Gastroesophageal sphincter (tissue), 4 donors: Measurements from ENCODE around the gene NGEF. TPM values are rescaled to one million over a fixed set of nuclear protein-coding genes. Genes with fewer than 3 reads are reported as not detected.

Experiments used
- ATAC-seq: fragments of 150-250 bp; one replicate; pipeline ENCODE4 v1.9.1; 2016; ENCODE audit warnings: mild to moderate bottlenecking, moderate library complexity
- H3K27ac ChIP-seq, 4 donors: fragments of 200-600 bp; sonication (generic) in 3 of 4; 1 replicate in 3 of 4; 2 replicates in 1 of 4; pipeline ENCODE4 v1.5.1; 2016 to 2019
- H3K27me3 ChIP-seq: fragments of 200-600 bp; sonication (generic); one replicate; pipeline ENCODE4 v1.5.1; 2019
- H3K36me3 ChIP-seq, 2 donors: fragments of 200-600 bp; sonication (generic); one replicate each; pipeline ENCODE4 v1.5.1; 2019; ENCODE audit warnings: control low read depth in 1 of 2
- H3K4me1 ChIP-seq, 3 donors: fragments of 200-600 bp; sonication (generic); 1 replicate in 2 of 3; 2 replicates in 1 of 3; pipeline ENCODE4 v1.5.1; 2016 to 2019; ENCODE audit warnings: control low read depth in 2 of 3
- H3K4me3 ChIP-seq, 2 donors: fragments of 200-600 bp; sonication (generic); one replicate each; pipeline ENCODE4 v1.5.1; 2019; ENCODE audit warnings: mild to moderate bottlenecking in 1 of 2, moderate library complexity in 1 of 2
- H3K9me3 ChIP-seq, 3 donors: fragments of 200-600 bp; sonication (generic); one replicate each; pipeline ENCODE4 v1.5.1; 2017 to 2019; ENCODE audit warnings: control low read depth in 2 of 3
- EP300 ChIP-seq: sonication (generic); formaldehyde crosslinking; IDR thresholded peaks from one replicate; pipeline ENCODE4 v1.6.1; 2017; ENCODE audit warnings: antibody characterized with exemption, mild to moderate bottlenecking
- POLR2A ChIP-seq, 2 donors: fragments of 450-650 bp; IDR thresholded peaks; one replicate each; pipeline ENCODE4 v1.6.1; 2017; ENCODE audit warnings: antibody characterized with exemption in 2 of 2, mild to moderate bottlenecking in 2 of 2, moderate library complexity in 1 of 2
- POLR2AphosphoS5 ChIP-seq: sonication (generic); formaldehyde crosslinking; IDR thresholded peaks from one replicate; pipeline ENCODE4 v1.6.1; 2017; ENCODE audit warnings: antibody characterized with exemption
- WGBS, 2 donors: methylation state at CpG; one replicate each; pipeline ENCODE4 v1.1.5; 2018; ENCODE audit warnings: low coverage in 1 of 2; 5-methylcytosine and 5-hydroxymethylcytosine counted together
- total RNA-seq, 4 donors: library from RNA; depleted of rRNA; stranded (reverse); fragments of >200 nt; gene quantifications; one replicate each; pipeline ENCODE4 v1.1.0, GENCODE V29; 2016
- TF ChIP-seq, protein P1 (sequence below), 4 experiments: fragments of 200-600 bp in 2 of 4; fragments of 450-650 bp in 2 of 4; sonication (generic) in 1 of 4; IDR thresholded peaks; one replicate each; pipeline ENCODE4 v1.5.1; 2017 to 2019; ENCODE audit warnings: antibody characterized with exemption in 4 of 4, mild to moderate bottlenecking in 2 of 4, moderate library complexity in 2 of 4

Gene NGEF
- total RNA-seq, 4 donors from 2014 or later = 0.40 to 0.49 (median 0.46) TPM; not detected in 1

DNA sequence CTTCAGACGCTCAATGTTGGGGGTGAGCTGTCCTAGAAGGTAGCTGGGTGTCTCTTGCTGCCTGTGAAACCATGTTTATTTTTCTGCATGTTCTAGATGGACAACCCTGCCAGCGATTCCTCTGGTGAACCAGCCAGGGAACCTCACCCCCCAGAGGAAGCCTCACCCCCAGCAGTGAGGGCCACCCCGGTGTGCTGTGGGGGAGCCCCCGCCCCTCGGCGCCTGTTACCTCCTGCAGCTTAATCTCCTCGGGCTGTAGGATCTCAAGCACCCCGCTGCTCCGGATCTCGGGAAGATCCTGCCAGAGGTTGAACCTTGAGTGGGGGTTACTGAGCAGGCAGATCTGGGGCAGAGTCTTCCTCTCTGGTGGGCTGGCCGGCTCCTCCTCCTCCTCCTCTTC, 93.0 kb downstream of the NGEF start:
- peaks cover 45% of the 10 kb centered on the region for H3K27me3 ChIP-seq
- 66 to 86% methylated on average over 1 to 7 of the region's 11 CpGs for WGBS, 2 donors
- TF ChIP-seq POLR2A (IDR thresholded peaks at IDR 0.05) (no peak), EP300 (no peak), POLR2AphosphoS5 (no peak)
- TF ChIP-seq, protein P1, sequence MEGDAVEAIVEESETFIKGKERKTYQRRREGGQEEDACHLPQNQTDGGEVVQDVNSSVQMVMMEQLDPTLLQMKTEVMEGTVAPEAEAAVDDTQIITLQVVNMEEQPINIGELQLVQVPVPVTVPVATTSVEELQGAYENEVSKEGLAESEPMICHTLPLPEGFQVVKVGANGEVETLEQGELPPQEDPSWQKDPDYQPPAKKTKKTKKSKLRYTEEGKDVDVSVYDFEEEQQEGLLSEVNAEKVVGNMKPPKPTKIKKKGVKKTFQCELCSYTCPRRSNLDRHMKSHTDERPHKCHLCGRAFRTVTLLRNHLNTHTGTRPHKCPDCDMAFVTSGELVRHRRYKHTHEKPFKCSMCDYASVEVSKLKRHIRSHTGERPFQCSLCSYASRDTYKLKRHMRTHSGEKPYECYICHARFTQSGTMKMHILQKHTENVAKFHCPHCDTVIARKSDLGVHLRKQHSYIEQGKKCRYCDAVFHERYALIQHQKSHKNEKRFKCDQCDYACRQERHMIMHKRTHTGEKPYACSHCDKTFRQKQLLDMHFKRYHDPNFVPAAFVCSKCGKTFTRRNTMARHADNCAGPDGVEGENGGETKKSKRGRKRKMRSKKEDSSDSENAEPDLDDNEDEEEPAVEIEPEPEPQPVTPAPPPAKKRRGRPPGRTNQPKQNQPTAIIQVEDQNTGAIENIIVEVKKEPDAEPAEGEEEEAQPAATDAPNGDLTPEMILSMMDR (IDR thresholded peaks at IDR 0.05) = no peak
- peaks cover 0 to 6% (median 0%) of the 10 kb centered on the region in 3 donors for H3K9me3 ChIP-seq
- no peaks in the 10 kb centered on the region for H3K36me3 ChIP-seq
- no peaks in the 10 kb centered on the region for H3K4me1 ChIP-seq
- H3K4me3 ChIP-seq = no peak overlapping the region
- H3K27ac ChIP-seq = no peak overlapping the region
- ATAC-seq = no peak

DNA sequence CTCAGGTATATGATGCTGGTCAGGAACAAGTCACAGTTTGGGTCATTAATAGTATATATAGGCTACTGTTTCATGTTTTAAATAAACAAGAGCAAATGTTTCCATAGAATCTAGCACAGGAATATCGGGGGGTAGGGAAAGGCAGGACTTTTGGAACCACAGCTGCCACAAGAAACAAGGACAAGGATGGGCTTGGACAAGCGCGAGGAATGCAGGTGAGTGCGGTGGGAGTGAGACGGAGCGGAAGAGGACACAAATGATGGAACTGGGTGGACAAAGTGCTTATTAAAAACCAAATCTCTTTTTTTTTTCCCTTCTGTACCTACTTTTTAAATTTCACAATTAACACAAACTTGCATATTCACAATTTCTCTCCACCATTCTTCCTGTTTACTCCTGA, 93.9 kb downstream of the NGEF start:
- peaks cover 0 to 1% (median 0%) of the 10 kb centered on the region in 3 donors for H3K9me3 ChIP-seq
- H3K27me3 ChIP-seq = peaks cover 45% of the 10 kb centered on the region
- H3K36me3 ChIP-seq = no peaks in the 10 kb centered on the region
- no peak for ATAC-seq
- 89 to 93% methylated on average over 6 of the region's 6 CpGs for WGBS, 2 donors
- TF ChIP-seq POLR2A (IDR thresholded peaks at IDR 0.05) (no peak), POLR2AphosphoS5 (no peak), EP300 (no peak)
- TF ChIP-seq, protein P1 (IDR thresholded peaks at IDR 0.05) = no peak
- no peak overlapping the region for H3K4me3 ChIP-seq
- H3K4me1 ChIP-seq = no peaks in the 10 kb centered on the region
- no peak overlapping the region for H3K27ac ChIP-seq

DNA sequence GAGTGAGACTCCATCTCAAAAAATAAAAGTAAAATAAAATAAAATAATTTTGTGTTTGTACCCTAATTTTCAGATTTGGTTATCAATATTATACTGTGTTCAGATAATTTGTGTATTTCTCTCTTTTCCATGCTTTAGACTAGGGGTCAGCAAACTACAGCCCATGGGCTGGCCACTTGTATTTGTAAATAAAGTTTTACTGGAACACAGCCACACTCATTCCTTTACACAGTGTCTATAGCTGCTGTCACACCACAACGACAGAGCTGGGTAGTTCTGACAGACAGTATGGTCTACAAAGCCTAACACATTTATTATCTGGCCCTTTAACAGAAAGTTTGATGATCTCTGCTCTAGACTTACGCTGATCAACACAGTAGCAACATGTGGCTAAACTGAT, 99.2 kb downstream of the NGEF start:
- Histone ChIP-seq H3K9me3 (peaks cover 0 to 22% (median 0%) of the 10 kb centered on the region in 3 donors), H3K27ac (no peak overlapping the region), H3K4me3 (no peak overlapping the region), H3K27me3 (peaks cover 28% of the 10 kb centered on the region), H3K4me1 (no peaks in the 10 kb centered on the region), H3K36me3 (no peaks in the 10 kb centered on the region)
- TF ChIP-seq EP300 = no peak
- no peak for TF ChIP-seq POLR2A (IDR thresholded peaks at IDR 0.05)
- TF ChIP-seq POLR2AphosphoS5 = no peak
- TF ChIP-seq, protein P1 (IDR thresholded peaks at IDR 0.05) = no peak
- 73 to 79% methylated on average over 2 of the region's 2 CpGs for WGBS, 2 donors
- ATAC-seq = no peak

DNA sequence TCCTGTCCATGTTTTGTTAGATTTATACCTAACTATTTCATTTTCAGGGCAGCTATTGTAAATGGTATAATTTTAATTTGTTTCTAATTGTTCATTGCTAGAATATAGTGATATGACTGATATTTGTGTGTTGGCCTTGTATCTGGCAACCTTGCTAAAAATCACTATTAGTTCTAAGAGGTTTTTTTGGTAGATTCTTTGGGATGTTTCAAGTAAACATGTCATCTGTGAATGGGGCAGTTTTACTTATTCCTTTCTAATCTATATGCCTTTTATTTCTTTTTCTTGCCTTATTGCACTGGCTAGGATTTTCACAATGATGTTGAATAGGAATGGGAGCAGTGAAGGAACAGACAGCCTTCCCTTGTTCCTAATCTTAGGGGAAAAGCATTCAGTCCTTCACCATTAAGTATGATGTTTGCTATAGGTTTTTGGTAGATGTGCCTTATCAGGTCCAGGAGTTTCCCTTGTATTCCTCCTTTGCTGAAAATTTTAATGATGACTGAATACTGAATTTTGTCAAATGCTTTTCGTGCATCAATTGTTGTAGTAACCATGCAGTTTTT, 101.3 kb downstream of the NGEF start:
- Histone ChIP-seq H3K4me1 (no peaks in the 10 kb centered on the region), H3K27ac (no peak overlapping the region), H3K36me3 (no peaks in the 10 kb centered on the region), H3K27me3 (peaks cover 23% of the 10 kb centered on the region), H3K9me3 (peaks cover 0 to 22% (median 0%) of the 10 kb centered on the region in 3 donors), H3K4me3 (no peak overlapping the region)
- WGBS, 2 donors = 29 to 36% methylated on average over 1 of the region's 1 CpG
- no peak for ATAC-seq
- TF ChIP-seq POLR2AphosphoS5 = no peak
- TF ChIP-seq, protein P1 (IDR thresholded peaks at IDR 0.05) = no peak
- TF ChIP-seq POLR2A (IDR thresholded peaks at IDR 0.05) = no peak
- no peak for TF ChIP-seq EP300

DNA sequence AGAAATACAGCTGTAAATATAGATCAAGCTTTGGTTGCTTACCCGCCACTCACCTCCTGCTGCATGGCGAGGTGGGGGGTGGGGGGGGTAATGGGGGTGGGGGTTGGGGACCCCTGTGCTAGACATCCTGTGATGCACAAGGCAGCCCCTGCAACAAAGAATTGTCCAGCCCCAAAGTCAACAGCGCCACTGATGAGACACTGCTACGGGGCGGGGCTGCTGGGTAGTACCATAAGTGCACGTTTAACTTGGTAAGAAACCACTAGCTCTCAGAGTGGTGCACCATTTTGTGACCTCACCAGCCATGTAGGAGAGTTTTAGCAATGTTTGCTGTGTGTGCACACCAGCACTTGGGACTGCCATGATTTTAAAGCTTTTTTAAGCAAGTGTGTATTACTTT, 102.7 kb downstream of the NGEF start:
- no peak overlapping the region for H3K27ac ChIP-seq
- H3K4me3 ChIP-seq = no peak overlapping the region
- no peak for ATAC-seq
- no peaks in the 10 kb centered on the region for H3K36me3 ChIP-seq
- WGBS, 2 donors = 80 to 85% methylated on average over 2 to 4 of the region's 6 CpGs
- H3K27me3 ChIP-seq = peaks cover 23% of the 10 kb centered on the region
- peaks cover 0 to 22% (median 0%) of the 10 kb centered on the region in 3 donors for H3K9me3 ChIP-seq
- TF ChIP-seq POLR2A (IDR thresholded peaks at IDR 0.05) = no peak
- TF ChIP-seq, protein P1 (IDR thresholded peaks at IDR 0.05) = no peak
- no peaks in the 10 kb centered on the region for H3K4me1 ChIP-seq
